GM12872 (cell line): ENCODE measurements around the gene GRIPAP1.

Experiments used
- TF ChIP-seq, protein P1 (sequence below): IDR thresholded peaks from 3 replicates; pipeline ENCODE4 v1.5.1; 2011; ENCODE audit warnings: low read depth, mild to moderate bottlenecking, low read length, moderate library complexity; ENCODE audit not compliant: insufficient read depth

The GRIPAP1 gene

DNA sequence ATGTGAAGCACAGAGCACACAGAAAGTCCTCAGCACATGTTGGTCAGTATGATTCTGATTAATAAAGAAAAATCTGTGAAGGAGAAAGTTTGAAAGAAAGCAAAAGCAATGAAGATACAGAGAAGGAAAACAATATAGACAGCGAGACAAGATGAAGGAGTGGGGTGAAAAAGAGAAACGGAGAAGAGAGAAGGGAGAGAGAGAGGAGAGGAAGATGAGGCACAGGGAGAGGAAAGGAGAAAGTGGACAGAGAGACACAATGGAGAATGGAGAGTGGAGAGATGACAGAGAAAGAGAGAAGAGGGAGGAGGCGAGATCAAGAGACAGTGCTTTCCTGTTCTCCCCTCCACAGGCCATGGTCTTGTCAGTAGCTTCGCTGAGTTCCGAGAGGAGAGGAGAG lies 26.5 kb downstream of the GRIPAP1 start:
- TF ChIP-seq, protein P1, sequence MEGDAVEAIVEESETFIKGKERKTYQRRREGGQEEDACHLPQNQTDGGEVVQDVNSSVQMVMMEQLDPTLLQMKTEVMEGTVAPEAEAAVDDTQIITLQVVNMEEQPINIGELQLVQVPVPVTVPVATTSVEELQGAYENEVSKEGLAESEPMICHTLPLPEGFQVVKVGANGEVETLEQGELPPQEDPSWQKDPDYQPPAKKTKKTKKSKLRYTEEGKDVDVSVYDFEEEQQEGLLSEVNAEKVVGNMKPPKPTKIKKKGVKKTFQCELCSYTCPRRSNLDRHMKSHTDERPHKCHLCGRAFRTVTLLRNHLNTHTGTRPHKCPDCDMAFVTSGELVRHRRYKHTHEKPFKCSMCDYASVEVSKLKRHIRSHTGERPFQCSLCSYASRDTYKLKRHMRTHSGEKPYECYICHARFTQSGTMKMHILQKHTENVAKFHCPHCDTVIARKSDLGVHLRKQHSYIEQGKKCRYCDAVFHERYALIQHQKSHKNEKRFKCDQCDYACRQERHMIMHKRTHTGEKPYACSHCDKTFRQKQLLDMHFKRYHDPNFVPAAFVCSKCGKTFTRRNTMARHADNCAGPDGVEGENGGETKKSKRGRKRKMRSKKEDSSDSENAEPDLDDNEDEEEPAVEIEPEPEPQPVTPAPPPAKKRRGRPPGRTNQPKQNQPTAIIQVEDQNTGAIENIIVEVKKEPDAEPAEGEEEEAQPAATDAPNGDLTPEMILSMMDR = no peak

DNA sequence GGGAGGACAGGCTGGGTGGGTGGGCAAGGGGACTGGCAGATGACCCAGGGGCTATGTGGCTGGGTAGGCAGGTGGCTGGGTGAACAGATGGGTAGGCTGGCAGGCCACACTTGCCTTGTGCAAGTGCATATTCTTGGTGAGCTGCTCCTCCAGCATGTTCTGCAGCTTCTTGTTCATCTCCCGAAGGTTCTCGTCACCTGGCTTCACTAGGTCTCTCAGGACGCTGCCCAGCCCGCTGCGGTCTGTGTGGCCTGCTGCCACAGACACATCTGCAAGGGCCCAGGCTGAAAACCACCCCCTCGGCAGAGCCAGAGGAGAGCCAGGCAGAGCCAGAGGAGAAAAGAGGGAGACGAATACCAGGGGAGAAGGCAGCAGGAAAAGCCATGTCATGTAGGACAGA lies 27.0 kb downstream of the GRIPAP1 start:
- TF ChIP-seq, protein P1 = no peak

DNA sequence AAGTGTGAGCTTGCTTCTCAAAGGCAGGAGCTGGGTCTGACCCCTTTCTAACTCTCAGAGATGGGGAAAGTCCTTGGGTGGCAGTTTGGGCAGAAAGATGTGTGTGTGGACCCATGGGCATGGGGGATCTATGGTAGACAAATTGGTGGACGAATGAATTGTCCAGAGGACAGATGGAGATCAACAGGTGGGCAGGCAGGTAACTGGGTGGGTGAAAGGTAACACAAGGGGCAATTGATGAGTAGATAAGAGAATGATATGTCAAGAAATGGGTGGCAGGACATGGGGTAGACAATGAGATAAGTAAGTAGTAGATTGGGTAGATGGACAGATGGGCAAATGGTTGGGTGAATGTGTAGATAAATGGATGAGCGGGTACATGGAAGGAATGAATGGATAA lies 27.5 kb downstream of the GRIPAP1 start:
- TF ChIP-seq, protein P1 = no peak

DNA sequence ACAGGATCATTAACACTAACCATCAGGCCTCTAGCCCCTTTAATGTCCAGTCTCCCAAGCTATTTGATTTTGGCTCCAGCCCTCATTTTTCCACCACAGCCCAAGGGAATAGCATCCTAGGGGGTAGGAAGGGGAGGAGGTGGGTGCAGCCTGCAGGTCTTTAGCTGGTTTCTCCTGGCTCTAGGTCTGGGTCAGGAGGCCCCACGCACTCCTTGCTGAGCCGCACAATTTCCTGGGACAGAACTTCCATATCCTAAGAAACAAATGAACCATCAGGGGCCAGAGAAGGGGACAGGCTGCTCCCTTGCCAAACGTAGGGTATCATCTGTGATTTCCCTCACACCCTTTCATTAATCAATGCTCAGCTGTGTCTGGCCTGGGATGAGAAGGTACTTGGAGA lies 28.0 kb downstream of the GRIPAP1 start:
- TF ChIP-seq, protein P1 = no peak

DNA sequence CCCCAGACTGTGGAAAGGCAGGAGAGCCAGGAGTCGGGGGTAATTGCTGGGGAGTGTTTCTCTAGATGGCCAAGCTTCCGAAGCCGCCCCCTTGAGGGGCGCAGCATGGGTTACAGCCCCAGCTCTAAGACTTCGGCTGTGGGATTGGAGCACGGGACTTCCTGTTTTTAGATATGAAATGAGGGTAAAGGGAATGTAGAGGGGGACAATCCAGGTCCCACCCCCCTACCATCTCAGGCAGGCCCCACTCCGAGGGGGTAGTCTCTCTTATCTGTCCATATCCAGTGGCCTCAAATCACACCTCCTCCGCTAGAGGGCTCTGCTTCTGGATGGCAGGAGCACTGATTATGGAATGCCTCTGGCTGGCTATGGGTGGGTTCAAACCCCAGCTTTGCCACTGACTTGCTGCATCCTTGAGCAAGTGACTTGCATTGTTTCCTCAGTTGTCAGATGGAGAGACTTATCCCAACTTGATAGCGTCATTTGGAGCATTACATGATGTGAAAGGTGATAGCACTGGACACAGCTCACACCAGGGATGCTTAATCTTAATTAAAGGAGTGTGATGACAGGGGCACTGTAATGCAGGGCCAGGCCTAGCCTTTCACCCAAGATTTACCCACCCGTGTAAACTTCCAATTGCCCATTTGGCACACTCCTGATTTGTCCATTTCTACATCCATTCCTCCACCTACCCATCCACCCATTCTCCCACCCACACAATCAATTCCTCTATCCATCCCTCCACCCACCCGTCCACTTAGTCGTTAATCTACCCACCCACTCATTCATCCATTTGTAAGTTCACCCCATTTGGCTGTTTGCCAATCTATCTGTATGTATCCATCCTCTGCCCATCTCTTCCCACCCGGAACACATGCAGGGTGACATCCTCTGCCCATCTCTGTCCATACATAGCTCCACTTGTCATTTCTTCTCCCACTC lies 29.6 kb downstream of the GRIPAP1 start:
- TF ChIP-seq, protein P1 = peak; percentile 69

DNA sequence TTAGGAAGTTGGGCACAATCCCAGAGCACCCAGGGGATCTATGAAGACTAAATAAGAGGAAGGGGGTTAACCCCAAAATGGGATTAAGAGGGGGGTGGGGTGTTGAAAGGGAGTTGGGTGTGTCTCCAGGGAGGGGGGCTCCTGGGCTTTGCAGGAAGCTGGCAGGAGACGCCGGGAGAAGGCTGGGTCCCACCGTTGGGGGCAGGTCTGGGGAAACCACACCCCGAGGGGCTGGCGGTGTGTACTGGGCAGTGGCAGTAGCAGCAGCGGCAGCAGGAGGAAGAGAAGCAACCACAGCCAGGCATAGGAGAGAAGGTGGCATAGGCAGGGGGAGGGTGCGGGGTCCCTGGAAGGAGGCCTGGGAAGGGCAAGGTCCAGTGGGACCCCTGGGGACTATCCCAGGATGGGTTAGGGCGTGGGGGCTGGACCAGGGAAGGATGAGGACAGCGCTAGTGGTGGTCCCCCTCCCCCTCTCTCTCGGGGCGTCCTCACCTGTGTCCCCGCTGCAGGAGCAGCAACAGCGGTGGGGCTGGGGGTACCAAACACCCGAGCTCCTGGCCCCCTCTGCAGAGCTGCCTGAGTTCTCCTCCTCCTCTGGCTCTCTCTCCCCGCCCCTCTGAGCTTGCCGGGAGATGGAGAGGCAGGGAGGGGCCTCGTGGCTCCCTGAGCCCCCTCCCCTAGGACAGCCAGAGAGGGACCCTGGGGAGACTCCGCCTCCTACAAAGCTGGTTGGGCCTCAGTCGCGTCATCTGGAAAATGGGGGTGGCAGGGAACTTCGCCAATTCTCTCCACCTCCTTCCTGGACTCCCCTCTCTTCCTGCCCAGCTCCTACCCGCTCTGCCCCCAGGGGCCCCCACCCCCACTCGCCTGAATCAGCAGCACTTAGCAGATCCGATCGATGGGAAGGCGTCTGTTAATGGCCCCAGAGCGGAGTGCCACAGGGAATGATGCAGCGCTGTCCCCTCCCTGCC lies 30.5 kb downstream of the GRIPAP1 start, which contains the start of gene KCND1:
Gene KCND1 (minus strand): TSS at position 596 of the 971 bp plus-strand sequence. CDS start 1,573 bp downstream, outside the sequence.
- TF ChIP-seq, protein P1 = no peak

DNA sequence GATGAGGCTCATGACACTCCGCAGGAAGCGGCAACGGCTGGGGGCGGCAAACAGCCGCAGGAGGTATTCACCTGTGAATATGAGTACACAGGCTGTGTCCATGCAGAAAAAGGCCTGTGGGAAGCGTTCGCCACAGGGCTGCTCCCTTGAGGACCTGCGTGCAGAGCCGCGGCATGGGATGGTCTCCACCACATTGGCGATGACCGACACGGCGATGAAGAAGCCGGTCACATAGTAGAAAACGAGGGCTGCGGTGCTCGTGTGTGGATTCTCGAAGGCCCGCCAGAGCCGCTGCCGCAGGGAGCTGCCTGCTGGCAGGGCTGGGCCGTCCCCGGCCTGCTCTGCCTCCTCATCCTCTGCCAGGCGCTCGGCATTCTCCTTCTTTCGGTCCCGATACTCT lies 32.6 kb downstream of the GRIPAP1 start:
- TF ChIP-seq, protein P1 = no peak
